OCI-LY3 (cell line): ENCODE measurements around the gene POFUT2.

Source experiments
- CTCF ChIP-seq: fragments of 200-600, 300-600 bp; sonication (generic); IDR thresholded peaks from 2 replicates; pipeline ENCODE4 v1.5.1; 2014; ENCODE audit warnings: antibody characterized with exemption, low read length, low read depth
- EZH2phosphoT487 ChIP-seq: fragments of 200-600 bp; shearing (Covaris generic); IDR thresholded peaks from 2 replicates; pipeline ENCODE4 v1.6.1; 2018; ENCODE audit warnings: antibody characterized with exemption, mixed run types, low read depth

- TF ChIP-seq CTCF = no peak
- TF ChIP-seq EZH2phosphoT487 = no peak
Measured at GRCh38 chr21:45265721-45266517, 21.8 kb downstream of the POFUT2 start.
